Activated CD4-positive, alpha-beta T cell treated with anti-CD3 and anti-CD28 coated beads, Interleukin-2, amount 50 U/mL, for 48 hours (primary cell): ENCODE measurements around the gene ZNF415.
"Not testable (repeated sequence)": the region's sequence is repeated elsewhere in the genome, so short reads cannot be mapped to it uniquely, and the experiment has no call there.

Experiments
- DNase-seq, 2 experiments: peaks; one replicate each; pipeline ENCODE4 v3.0.0-alpha.2; 2020

The ZNF415 gene

GRCh38 chr19:53102206-53102755 lies 30.4 kb downstream of the ZNF415 start:
- no peak for DNase-seq

DNA sequence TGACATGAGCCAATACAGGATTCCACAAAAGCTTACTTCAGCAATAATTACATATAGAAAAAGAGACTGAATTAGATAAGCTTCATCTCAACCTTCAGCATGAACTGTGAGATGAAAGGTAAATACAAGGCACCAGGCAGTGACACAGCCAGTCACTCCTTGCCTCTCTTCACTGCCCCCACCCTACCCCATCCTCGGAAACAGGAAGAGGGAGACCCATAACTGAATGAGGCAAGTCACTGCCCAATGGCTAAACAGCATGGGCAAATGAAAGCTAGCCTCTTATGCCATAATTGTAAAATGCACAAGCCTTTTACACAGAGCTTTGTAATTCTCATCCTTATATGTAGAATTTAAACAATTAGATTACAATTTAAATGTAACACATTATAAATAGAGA lies 31.2 kb downstream of the ZNF415 start:
- no peak for DNase-seq

DNA sequence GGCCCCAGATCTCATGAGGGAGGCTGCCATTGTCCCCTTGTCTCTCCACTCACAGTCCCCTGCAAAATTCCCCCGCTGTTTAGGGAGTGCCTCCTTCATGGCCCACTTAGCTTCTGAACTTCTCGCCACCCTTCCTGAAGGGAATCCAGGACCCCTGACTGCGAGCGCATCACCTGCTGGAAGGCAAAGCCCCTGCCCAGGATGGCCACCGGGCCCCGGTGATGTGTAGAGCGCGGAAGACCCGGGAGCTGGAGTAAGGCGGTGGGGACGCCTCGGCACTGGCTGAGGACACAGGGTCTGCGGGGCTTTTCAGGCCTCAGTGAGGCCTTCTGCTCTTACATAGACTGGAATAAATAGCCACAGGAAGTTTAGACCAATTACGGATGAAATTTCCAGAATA lies 34.1 kb downstream of the ZNF415 start:
- not testable (repeated sequence) for DNase-seq

DNA sequence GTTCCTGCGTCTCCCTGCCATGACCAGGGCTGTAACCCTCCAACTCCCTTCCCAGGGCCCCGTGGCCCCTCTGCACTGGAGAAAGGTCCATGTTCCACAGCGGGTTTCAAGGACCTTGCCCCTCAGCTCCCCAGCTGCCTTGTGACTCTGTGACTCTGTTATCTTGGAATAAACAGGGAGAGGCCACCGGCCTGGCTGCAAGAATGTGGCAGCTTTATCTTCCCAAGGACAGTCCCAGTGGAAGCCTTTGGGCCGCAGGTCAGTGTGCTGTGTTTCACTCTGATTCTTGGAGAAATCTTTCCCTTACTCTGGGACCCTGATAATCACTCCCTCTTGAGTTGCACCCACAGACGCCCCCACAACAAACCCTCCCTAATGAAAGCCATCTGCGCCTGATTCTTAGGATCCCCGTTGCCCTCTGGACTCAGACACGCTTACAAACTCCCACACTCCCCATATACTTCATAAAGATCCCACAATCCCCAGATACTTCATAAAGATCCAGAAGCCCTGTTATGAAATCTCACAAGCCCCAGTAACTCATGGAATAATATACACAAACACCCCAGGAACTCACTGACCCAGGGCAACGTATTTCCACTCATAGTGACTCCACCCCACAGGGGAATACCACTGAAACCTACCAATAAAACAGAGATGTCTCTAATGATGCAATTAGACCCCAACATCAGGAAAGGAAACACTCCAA lies 35.6 kb downstream of the ZNF415 start:
- not testable (repeated sequence) for DNase-seq

DNA sequence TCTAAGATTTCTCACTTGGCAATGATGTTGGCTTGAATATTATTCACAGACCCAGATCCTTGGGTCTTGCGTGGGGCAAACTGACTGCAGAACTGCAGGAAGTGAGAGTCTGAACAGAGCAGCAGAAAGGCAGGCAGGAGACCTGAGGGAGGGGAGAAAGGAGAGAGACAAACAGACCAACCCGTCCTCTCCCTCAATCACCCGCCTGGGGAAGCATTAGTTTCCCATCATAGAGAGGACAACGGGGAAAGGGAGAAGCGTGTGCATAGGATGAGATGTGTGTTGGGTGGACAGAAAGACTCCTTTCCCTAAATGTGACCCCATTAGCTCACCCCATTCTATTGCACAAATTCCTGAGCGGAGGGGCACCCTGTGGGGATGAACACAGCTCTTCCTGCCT lies 36.1 kb downstream of the ZNF415 start:
- not testable (repeated sequence) for DNase-seq

GRCh38 chr19:53094754-53095575 lies 37.7 kb downstream of the ZNF415 start:
- no peak for DNase-seq

DNA sequence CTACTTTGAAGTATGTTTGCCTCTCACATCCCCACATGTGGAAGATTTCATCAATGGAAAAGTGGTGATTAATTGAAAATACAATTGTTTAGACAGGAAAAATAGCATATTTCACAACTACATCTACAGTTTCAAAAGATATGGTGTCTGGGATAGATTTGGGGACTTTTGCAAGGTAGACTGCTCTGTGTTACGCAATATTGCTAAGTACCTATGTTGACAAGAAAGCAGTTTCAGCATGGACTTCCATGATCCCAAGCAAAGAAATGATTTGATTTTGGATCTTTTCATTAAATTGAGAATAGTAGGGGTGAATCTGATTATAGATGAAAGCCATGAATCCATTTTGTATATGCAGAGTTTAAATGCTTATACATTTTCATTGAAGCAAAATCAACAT lies 40.0 kb downstream of the ZNF415 start:
- DNase-seq = no peak

DNA sequence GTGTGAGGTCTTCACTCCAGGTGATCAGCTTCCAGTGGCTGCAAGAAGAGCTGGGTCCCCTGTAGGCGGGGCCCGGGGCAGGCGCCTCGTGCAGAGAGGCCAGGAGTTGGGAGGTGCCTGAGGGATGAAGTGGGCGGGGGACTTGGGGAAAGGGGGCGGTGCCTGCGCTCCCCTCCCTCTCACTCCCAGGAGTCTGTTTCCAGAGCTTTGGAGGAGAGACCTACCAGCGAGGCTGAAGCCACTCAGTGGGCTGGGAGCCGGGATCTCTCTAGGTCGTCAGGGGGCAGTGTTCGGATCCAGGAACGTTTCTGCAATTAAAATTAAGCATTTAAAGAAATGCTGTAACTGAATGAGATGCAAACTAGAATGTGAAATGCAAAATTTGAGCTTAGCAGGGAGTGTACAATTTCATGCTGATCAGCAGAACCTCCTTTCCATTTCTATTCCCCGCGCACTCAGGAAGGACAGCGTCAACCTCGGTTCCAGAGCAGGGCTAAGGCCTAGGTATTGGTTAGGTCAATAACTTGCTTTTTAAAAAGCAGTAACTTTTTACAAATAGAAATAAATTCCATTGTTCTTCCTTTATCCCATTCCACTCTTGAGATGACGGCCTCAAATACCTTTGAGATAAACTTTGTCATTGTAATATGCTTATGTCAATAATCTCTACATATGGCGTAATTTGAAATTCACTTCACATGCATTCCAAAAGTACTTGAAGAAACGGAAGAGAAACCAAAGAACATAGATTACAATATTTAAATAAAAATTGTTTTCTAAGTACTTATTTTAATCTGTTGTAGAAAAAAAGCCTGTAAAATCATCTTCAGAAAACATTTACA lies 41.1 kb downstream of the ZNF415 start:
- no peak for DNase-seq

DNA sequence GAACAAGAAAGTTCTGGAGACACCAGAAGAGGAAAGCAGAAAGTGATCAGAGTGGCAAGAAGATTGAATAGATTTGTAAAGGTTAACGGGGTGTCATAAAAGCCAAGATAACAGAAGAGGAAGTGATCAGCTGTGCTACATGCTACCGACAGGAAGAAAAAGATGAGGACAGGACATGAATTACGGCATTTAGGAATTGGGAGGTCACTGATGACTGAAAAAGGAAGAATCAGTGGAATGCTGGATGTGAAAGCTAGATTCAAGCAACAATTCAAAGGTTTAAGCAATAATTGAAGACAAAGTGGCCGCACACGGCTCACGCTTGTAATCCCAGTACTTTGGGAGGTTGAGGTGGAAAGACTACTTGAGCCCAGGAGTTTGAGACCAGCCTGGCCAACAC lies 44.6 kb downstream of the ZNF415 start:
- no peak for DNase-seq

GRCh38 chr19:53086949-53087348 lies 45.8 kb downstream of the ZNF415 start:
- DNase-seq = no peak

DNA sequence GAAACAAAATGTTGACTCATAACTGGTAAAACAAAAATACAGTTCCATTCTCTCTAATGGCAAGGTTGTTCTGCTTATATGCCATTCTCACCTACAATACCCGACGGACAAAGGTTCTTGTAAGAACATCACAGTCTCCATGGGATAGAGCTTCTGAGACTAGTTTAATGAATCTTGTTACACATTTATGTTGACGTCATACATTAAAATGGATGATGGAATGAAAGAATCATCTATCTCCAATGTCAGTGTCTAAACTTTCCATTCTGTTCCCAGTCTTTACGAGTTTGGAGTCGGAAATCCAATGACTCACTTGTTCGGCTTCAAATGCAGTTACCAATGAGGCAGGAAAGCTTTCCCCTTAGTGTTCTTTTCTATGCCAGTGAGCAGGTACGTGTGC lies 47.2 kb downstream of the ZNF415 start:
- DNase-seq = no peak

DNA sequence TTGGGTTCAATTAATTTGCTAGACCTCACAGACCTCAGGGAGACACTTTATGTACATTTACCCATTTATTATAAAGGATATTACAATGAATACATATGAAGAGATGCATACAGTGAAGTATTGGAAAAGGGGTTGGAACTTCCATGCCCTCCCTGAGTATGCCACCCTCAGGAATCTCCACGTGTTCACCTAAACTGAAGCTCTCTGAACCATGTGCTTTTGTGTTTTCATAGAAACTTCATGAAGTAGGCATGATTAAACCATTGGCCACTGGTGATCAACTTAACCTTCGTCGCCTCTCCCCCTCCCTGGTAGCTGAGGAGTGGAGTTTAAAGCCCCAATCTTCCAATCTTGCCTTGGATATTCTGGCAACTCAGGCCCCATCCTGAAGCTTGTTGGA lies 49.8 kb downstream of the ZNF415 start:
- DNase-seq = no peak

DNA sequence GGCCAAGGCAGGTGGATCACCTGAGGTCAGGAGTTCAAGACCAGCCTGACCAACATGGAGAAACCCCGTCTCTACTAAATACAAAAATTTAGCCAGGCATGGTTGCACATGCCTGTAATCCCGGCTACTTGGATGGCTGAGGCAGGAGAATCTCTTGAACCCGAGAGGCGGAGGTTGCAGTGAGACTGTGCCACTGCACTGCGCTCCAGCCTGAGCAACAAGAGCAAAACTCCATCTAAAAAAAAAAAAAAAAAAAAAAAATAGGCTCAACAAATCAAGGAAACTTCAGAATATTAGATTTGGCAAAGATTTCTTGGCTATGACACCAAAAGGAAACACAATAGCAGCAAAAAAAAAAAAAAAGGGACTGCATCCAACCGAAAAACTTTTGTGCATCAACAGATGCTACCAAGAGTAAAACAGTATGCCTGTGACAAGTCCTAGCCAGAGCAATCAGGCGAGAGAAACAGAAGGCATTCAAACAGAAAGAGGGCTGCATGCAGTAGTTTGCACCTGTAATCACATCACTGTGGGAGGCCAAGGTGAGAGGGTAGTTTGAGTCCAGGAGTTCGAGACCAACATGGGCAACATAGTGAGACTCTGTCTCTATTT lies 53.3 kb downstream of the ZNF415 start:
- DNase-seq = no peak

DNA sequence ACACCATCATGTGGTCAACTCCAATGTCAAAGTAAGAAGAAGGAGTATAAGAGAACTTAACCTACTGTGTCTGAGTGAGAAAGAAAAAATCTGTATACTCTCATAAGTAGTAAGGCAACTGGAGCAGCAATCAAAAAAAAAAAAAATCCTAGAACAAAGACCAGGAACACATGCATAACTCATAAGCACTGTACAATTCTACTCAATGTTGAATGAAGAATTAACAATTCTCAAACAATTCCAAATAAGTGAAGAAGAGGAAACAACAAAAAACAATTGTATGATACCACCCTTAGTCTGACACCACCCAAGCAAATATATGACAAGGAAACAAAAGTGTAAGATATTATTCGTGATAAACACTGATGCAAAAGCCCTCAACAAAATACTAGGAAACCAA lies 54.0 kb downstream of the ZNF415 start:
- no peak for DNase-seq

DNA sequence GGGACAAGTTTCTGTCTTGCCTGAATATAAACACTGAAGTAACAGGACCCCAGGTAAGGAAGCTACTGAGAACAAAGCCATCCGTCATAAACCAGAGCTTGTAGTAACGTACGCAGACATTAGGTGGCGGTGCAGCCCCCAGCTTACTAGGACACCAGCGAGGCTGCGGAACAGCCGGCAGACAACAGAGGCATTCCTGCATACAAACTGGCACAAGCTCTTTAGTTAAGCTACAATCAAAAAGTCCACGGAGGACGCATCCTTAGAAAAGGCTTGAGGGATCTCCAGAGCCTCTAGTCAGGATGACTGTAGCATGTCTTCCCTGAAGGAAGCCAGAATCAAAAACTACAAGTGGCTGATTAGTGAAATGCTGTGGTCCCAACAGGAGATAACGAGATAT lies 55.7 kb downstream of the ZNF415 start:
- DNase-seq = no peak

- DNase-seq = no peak
Observed at GRCh38 chr19:53068834-53069233, 63.9 kb downstream of the ZNF415 start.

DNA sequence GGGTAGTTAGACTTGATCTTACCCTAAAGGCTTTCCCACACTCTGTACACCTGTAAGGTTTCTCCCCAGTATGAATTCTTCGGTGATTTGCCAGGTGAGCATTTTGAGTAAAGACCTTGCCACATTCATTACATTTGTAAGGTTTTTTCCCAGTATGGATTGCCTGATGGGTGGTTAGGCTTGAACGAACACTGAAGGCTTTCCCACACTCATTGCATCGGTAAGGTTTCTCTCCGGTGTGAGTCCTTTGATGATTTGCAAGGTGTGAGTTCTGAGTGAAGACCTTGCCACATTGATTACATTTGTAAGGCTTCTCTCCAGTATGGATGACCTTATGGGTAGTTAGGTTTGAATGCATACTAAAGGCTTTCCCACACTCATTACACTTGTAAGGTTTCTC lies 64.5 kb downstream of the ZNF415 start:
- no peak for DNase-seq

- DNase-seq = peak in 1 of 2 experiments; percentile 6
Observed at GRCh38 chr19:53057904-53058580, 74.7 kb downstream of the ZNF415 start.
